ENCODE measurements around the gene C19orf44.
"Not testable (repeated sequence)": the region's sequence is repeated elsewhere in the genome, so short reads cannot be mapped to it uniquely, and the experiment has no call there.

Gene C19orf44

DNA sequence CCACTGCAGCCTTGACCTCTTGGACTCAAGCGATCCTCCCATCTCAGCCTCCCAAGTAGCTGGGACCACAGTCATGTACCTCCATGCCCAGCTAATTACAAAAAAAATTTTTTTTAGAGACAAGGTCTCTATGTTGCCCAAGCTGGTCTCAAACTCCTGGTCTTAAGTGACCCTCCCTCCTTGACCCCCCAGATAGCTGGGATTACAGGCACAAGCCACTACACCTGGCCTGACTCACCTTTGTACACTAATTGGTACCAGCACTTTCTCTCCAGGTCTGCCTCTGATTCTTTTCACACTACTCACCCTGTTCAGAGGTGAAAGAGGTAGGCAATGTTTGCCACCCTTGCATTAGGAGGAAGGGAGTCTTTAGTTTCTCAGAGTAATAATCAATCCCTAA lies 18.9 kb upstream of the C19orf44 start:
- DNase-seq (ENCODE audit: low spot score): no peak
- TF ChIP-seq, protein P1, sequence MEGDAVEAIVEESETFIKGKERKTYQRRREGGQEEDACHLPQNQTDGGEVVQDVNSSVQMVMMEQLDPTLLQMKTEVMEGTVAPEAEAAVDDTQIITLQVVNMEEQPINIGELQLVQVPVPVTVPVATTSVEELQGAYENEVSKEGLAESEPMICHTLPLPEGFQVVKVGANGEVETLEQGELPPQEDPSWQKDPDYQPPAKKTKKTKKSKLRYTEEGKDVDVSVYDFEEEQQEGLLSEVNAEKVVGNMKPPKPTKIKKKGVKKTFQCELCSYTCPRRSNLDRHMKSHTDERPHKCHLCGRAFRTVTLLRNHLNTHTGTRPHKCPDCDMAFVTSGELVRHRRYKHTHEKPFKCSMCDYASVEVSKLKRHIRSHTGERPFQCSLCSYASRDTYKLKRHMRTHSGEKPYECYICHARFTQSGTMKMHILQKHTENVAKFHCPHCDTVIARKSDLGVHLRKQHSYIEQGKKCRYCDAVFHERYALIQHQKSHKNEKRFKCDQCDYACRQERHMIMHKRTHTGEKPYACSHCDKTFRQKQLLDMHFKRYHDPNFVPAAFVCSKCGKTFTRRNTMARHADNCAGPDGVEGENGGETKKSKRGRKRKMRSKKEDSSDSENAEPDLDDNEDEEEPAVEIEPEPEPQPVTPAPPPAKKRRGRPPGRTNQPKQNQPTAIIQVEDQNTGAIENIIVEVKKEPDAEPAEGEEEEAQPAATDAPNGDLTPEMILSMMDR (IDR thresholded peaks at IDR 0.05; ENCODE audit: borderline replicate concordance, control extremely low read depth, extremely low read depth, insufficient read depth, missing control alignments): no peak
- in situ Hi-C loops (cut with MboI; ENCODE audit: low sequenced_read_pairs, unreplicated experiment): no loop called here

DNA sequence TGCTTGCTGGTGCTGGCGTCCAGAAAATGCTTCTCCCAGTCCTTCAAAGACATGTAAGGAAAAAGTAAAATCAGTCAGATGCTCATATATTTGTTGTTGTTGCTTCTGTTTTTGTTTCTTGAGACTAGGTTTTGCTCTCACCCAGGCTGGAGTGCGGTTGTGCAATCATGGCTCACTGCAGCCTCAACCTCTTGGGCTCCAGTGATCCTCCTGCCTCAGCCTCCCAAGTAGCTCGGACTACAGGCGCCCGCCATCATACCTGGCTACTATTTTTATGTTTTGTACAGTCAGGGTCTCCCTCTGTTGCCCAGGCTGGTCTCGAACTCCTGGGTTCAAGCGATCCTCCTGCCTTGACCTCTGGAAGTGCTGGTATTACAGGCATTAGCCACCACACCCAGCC lies 13.4 kb upstream of the C19orf44 start:
- TF ChIP-seq, protein P1 (IDR thresholded peaks at IDR 0.05; ENCODE audit: borderline replicate concordance, control extremely low read depth, extremely low read depth, insufficient read depth, missing control alignments): no peak
- DNase-seq (ENCODE audit: low spot score): no peak
- in situ Hi-C loops (cut with MboI; ENCODE audit: low sequenced_read_pairs, unreplicated experiment): no loop called here

DNA sequence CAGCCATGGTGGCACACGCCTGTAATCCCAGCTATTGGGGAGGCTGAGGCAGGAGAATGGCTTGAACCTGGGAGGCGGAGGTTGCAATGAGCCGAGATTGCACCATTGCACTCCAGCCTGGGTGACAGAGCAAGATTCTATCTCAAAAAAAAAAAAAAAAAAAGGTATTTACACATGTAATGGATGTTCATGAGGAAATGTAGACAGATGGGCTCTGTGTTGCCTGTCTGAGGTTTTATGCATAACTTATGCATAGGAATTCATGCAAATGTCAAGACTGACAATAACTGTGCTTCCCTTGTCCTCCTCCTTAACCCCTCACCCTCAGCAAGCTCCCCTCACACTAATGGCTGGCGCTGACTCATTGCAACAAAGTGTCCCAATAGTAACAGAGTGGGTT lies 9.7 kb upstream of the C19orf44 start:
- in situ Hi-C loops (cut with MboI; ENCODE audit: low sequenced_read_pairs, unreplicated experiment); DNase-seq (ENCODE audit: low spot score): not testable (repeated sequence)

DNA sequence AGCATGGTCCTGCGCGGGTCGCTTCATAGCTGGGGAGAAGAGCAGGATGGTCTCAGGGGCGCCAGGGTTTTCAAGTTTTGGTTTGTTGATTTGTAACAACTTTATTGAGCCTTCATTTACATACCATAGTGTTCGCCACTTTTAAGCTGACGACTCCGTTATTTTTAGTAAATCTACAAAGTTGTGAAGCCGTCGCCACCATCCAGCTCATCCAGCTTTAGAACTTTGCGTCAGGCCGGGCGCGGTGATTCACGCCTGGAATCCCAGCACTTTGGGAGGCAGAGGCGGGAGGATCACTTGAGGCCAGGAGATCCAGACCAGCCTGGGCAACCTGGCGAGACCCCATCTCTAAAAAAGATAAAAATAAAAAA lies 404 bp downstream of the C19orf44 start:
- in situ Hi-C loops (cut with MboI; ENCODE audit: low sequenced_read_pairs, unreplicated experiment): no loop called here
- DNase-seq (ENCODE audit: low spot score): no peak
- TF ChIP-seq, protein P1 (IDR thresholded peaks at IDR 0.05; ENCODE audit: borderline replicate concordance, control extremely low read depth, extremely low read depth, insufficient read depth, missing control alignments): no peak

DNA sequence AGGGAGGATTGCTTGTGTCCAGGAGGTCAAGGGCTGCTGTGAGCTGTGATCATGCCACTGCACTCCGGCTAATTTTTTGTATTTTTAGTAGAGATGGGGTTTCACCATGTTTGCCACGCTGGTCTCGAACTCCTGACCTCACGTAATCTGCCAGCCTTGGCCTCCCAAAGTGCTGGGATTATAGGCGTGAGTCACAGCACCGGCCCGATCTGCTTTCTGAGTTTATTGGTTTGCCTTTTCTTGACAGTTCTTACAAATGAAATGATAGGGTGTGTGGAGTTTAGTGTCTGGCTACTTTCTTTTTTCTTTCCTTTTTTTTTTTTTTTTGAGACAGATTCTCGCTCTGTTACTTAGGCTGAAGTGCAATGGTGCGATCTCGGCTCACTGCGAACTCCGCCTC lies 848 bp downstream of the C19orf44 start:
- in situ Hi-C loops (cut with MboI; ENCODE audit: low sequenced_read_pairs, unreplicated experiment): no loop called here
- TF ChIP-seq, protein P1 (IDR thresholded peaks at IDR 0.05; ENCODE audit: borderline replicate concordance, control extremely low read depth, extremely low read depth, insufficient read depth, missing control alignments): no peak
- no peak for DNase-seq (ENCODE audit: low spot score)

DNA sequence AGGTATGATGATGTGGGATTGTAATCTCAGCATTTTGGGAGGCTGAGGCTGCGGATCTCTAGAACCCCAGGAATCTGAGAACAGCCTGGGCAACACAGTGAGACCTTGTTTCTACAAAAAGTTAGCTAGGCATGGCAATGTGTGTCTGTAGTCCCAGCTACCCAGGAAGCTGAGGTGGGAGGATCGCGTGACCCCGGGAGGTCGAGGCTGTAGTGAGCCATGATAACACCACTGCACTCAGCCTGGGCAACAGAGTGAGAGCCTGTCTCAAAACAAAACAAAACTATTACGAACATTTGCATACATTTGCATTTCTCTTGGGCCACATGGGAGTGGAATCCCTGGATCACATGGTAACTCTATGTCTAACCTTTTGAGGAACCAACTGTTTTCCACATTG lies 1.6 kb downstream of the C19orf44 start:
- no peak for DNase-seq (ENCODE audit: low spot score)
- in situ Hi-C loops (cut with MboI; ENCODE audit: low sequenced_read_pairs, unreplicated experiment): no loop called here
- TF ChIP-seq, protein P1 (IDR thresholded peaks at IDR 0.05; ENCODE audit: borderline replicate concordance, control extremely low read depth, extremely low read depth, insufficient read depth, missing control alignments): no peak

DNA sequence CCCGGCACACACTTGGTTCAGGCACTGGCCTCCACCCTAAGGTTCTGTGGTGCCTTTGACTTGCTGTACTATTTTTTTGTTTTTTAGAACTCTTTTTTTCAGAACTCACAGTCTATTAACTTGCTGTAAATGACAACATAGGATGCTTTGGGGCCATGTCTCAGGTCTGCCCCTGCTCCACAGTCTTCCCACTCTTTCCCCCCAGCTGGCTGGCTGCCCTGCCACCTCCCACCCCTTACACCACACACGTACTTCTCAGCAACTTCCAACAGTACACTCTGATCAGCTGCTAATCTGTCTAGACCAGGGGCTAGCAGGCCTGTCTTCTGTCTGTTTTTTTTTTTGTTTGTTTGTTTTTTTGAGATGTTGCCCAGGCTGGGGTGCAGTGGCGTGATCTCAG lies 8.1 kb downstream of the C19orf44 start:
- DNase-seq (ENCODE audit: low spot score): no peak
- TF ChIP-seq, protein P1 (IDR thresholded peaks at IDR 0.05; ENCODE audit: borderline replicate concordance, control extremely low read depth, extremely low read depth, insufficient read depth, missing control alignments): no peak
- in situ Hi-C loops (cut with MboI; ENCODE audit: low sequenced_read_pairs, unreplicated experiment): no loop called here

DNA sequence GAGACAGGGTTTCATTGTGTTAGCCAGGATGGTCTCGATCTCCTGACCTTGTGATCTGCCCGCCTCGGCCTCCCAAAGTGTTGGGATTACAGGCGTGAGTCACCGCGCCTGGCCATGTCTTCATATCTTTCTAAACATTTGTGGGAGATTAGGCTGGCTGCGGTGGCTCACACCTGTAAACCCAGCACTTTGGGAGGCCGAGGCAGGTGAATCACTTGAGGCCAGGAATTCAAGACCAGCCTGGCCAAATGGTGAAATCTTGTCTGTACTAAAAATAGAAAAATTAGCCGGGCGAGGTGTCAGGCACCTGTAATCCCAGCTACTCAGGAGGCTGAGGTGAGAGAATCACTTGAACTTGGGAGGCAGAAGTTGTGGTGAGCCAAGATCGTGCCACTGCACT lies 10.0 kb downstream of the C19orf44 start:
- DNase-seq (ENCODE audit: low spot score); in situ Hi-C loops (cut with MboI; ENCODE audit: low sequenced_read_pairs, unreplicated experiment): not testable (repeated sequence)
